Ovary (tissue), 9 donors: Measurements from ENCODE around the gene EFCAB14. TPM values are rescaled to one million over a fixed set of nuclear protein-coding genes. Genes with fewer than 3 reads are reported as not detected.
A peak's percentile ranks its signal among the peaks of the same experiment; 100 is the strongest.
"Not testable (repeated sequence)": the region's sequence is repeated elsewhere in the genome, so short reads cannot be mapped to it uniquely, and the experiment has no call there.

Source experiments
- DNase-seq, 5 donors: peaks; one replicate each; pipeline ENCODE4 v3.0.0-alpha.2; 2019 to 2020
- H3K27ac ChIP-seq, 2 donors: fragments of 200-600 bp; one replicate each; pipeline versions ENCODE4 v1.5.1 to v1.8.0; 2019 to 2022
- H3K27me3 ChIP-seq: fragments of 200-600 bp; one replicate; pipeline ENCODE4 v1.8.0; 2022
- H3K36me3 ChIP-seq: fragments of 200-600 bp; sonication (generic); one replicate; pipeline ENCODE4 v1.5.1; 2019
- H3K4me1 ChIP-seq: one replicate; pipeline ENCODE4 v1.8.1; 2013; ENCODE audit warnings: mild to moderate bottlenecking, moderate library complexity; ENCODE audit not compliant: insufficient read depth
- H3K4me3 ChIP-seq: fragments of 200-600 bp; sonication (generic); one replicate; pipeline ENCODE4 v1.5.1; 2017
- H3K9me3 ChIP-seq, 2 donors: fragments of 200-600 bp in 1 of 2; sonication (generic) in 1 of 2; one replicate each; pipeline versions ENCODE4 v1.5.1 to v1.8.1; 2013 to 2019; ENCODE audit warnings: mild to moderate bottlenecking in 1 of 2, moderate library complexity in 1 of 2
- CTCF ChIP-seq, 3 donors: fragments of 450-650 bp in 2 of 3; fragments of 200-600 bp in 1 of 3; IDR thresholded peaks; one replicate each; pipeline versions ENCODE4 v1.5.1 to v1.8.0; 2016 to 2022; ENCODE audit warnings: antibody characterized with exemption in 3 of 3, mild to moderate bottlenecking in 1 of 3
- EP300 ChIP-seq: sonication (generic); formaldehyde crosslinking; IDR thresholded peaks from one replicate; pipeline ENCODE4 v1.6.1; 2017; ENCODE audit warnings: antibody characterized with exemption
- POLR2A ChIP-seq: fragments of 450-650 bp; IDR thresholded peaks from one replicate; pipeline ENCODE4 v1.6.1; 2017; ENCODE audit warnings: antibody characterized with exemption, mild to moderate bottlenecking, moderate library complexity
- whole genome bisulfite sequencing, 3 donors: extraction: QIAGEN DNeasy Blood & Tissue Kit in 1 of 3; methylation state at CpG; one replicate each; pipeline versions ENCODE4 v1.1.5 to v1.1.7; 2013 to 2017; 5-methylcytosine and 5-hydroxymethylcytosine counted together
- intact Hi-C, 4 donors: fragments of 100-400 bp; cut with DNase I; formaldehyde crosslinking; loops; one replicate each; pipeline versions ENCODE4 v1.11.0 to v1.15.1; 2022 to 2023
- polyA plus RNA-seq, 2 donors: library from polyadenylated mRNA; stranded (reverse); fragments of 200-250 nt in 1 of 2; fragments of 350-450 nt in 1 of 2; fragmentation: Illumina TruSeq in 1 of 2; extraction: RNeasy Lipid Tissue Mini Kit (QIAGEN cat#74804) in 1 of 2; gene quantifications; one replicate each; pipeline ENCODE4 v1.2.3, GENCODE V29; 2013 to 2014
- total RNA-seq, 7 donors: library from RNA; depleted of rRNA in 2 of 7; stranded (reverse); fragments of >200 nt in 2 of 7; fragmentation: NEBNext Ultra II Directional in 3 of 7; extraction: Animal tissue kit (Norgen Biotek cat#: 25700) in 3 of 7; gene quantifications; one replicate each; pipeline versions ENCODE4 v1.1.0 to v1.2.4, GENCODE V29; 2016 to 2023
- donor health status: DM: no; HTN: no; CAD: no; lungs with moderate emphysema.
- donor health status: DM: no; HTN: no; CAD: no.
- donor health status: Bipolar disorder and iron deficiency.
- donor health status: DM: yes; HTN: yes; CAD: no.
- donor health status: DM: no; HTN: no; CAD: no.
- donor health status: DM: yes; HTN: yes; CAD: no.

The EFCAB14 gene
- total and polyA plus RNA-seq, 9 donors: 31.7 to 99.2 (median 77.4) TPM

GRCh38 chr1:46724991-46725735 is 6.2 kb upstream of the EFCAB14 start:
- H3K27me3 ChIP-seq: no peaks in the 10 kb centered on the region
- no peaks in the 10 kb centered on the region for H3K36me3 ChIP-seq
- no peaks in the 10 kb centered on the region for H3K9me3 ChIP-seq
- no peak overlapping the region for H3K4me3 ChIP-seq
- H3K27ac ChIP-seq: no peak overlapping the region
- DNase-seq: peak; percentile 60 to 73 (median 68)
- whole genome bisulfite sequencing, 3 donors: 9 to 17% (median 15%) methylated on average over 7 of the region's 7 CpGs
- H3K4me1 ChIP-seq: no peaks in the 10 kb centered on the region
- intact Hi-C loops: loop anchor here (2.0 to 10.0 kb wide), 6 partner anchors 53 to 310 kb away; partner anchors contain the start of genes MOB3C (in 1 of the 4) and TEX38 (in 1 of the 4)
- TF ChIP-seq POLR2A: no peak
- peak in 2 of 3 donors; percentile 63 to 71 for TF ChIP-seq CTCF (IDR thresholded peaks at IDR 0.05)

- WGBS, 3 donors: 63 to 68% (median 67%) methylated on average over 4 of the region's 4 CpGs
- Histone ChIP-seq H3K9me3 (no peaks in the 10 kb centered on the region), H3K4me1 (no peaks in the 10 kb centered on the region), H3K27me3 (no peaks in the 10 kb centered on the region), H3K4me3 (no peak overlapping the region), H3K36me3 (no peaks in the 10 kb centered on the region), H3K27ac (no peak overlapping the region)
- intact Hi-C loops: loop anchor here (2.0 to 10.0 kb wide), 6 partner anchors 52 to 309 kb away; partner anchors contain the start of genes MOB3C (in 1 of the 4) and TEX38 (in 1 of the 4)
- no peak for TF ChIP-seq POLR2A
- no peak for TF ChIP-seq CTCF (IDR thresholded peaks at IDR 0.05)
- TF ChIP-seq EP300: no peak
- no peak for DNase-seq
Observed at GRCh38 chr1:46723901-46724300, 5.0 kb upstream of the EFCAB14 start.

GRCh38 chr1:46721686-46722205 is 2.8 kb upstream of the EFCAB14 start:
- no peak for DNase-seq
- Histone ChIP-seq H3K4me3 (no peak overlapping the region), H3K27ac (no peak overlapping the region), H3K9me3 (no peaks in the 10 kb centered on the region), H3K4me1 (peaks cover 6% of the 10 kb centered on the region), H3K27me3 (no peaks in the 10 kb centered on the region), H3K36me3 (no peaks in the 10 kb centered on the region)
- WGBS, 3 donors: 17 to 44% (median 35%) methylated on average over 3 of the region's 3 CpGs
- intact Hi-C loops: loop anchor here (5.0 to 10.0 kb wide), 5 partner anchors 49 to 307 kb away; partner anchors contain the start of genes MOB3C (in 1 of the 4) and TEX38 (in 1 of the 4)
- TF ChIP-seq CTCF (IDR thresholded peaks at IDR 0.05): no peak
- no peak for TF ChIP-seq EP300
- no peak for TF ChIP-seq POLR2A

GRCh38 chr1:46721204-46721603 is 2.3 kb upstream of the EFCAB14 start:
- WGBS, 3 donors: 79 to 82% (median 80%) methylated on average over 1 of the region's 1 CpG

GRCh38 chr1:46720319-46720718 is 1.4 kb upstream of the EFCAB14 start:
- not testable (repeated sequence) for H3K36me3 ChIP-seq, H3K9me3 ChIP-seq, DNase-seq, H3K27me3 ChIP-seq, H3K4me3 ChIP-seq, H3K27ac ChIP-seq, H3K4me1 ChIP-seq
- 94 to 97% (median 95%) methylated on average over 8 of the region's 8 CpGs for WGBS, 3 donors
- intact Hi-C loops: loop anchor here (5.0 to 10.0 kb wide), 5 partner anchors 48 to 306 kb away; partner anchors contain the start of genes MOB3C (in 1 of the 4) and TEX38 (in 1 of the 4)

More at GRCh38 chr1:46721204-46721603, 2.3 kb upstream of the EFCAB14 start:
- no peak for DNase-seq
- Histone ChIP-seq H3K27ac (no peak overlapping the region), H3K36me3 (no peaks in the 10 kb centered on the region), H3K9me3 (no peaks in the 10 kb centered on the region), H3K27me3 (no peaks in the 10 kb centered on the region), H3K4me3 (no peak overlapping the region), H3K4me1 (peaks cover 6% of the 10 kb centered on the region)
- TF ChIP-seq EP300: no peak
- no peak for TF ChIP-seq POLR2A
- TF ChIP-seq CTCF (IDR thresholded peaks at IDR 0.05): no peak
- intact Hi-C loops: loop anchor here (5.0 to 10.0 kb wide), 5 partner anchors 49 to 306 kb away; partner anchors contain the start of genes MOB3C (in 1 of the 4) and TEX38 (in 1 of the 4)
